Keratinocyte (primary cell): Measurements from ENCODE around the gene ZIC4.

Source experiments
- EZH2 ChIP-seq: IDR thresholded peaks from one replicate; pipeline ENCODE4 v1.6.1; 2012; ENCODE audit warnings: inconsistent platforms, mild to moderate bottlenecking, low read length, moderate library complexity
- TF ChIP-seq, protein P1 (sequence below), 3 experiments: IDR thresholded peaks in 1 of 3; conservative IDR thresholded peaks in 1 of 3; optimal IDR thresholded peaks in 1 of 3; 2 replicates in 2 of 3; 3 replicates in 1 of 3; pipeline versions ENCODE3 to v1.5.1; 2011; ENCODE audit warnings: low read length in 3 of 3, mild to moderate bottlenecking in 3 of 3, moderate library complexity in 2 of 3, control low read depth in 1 of 3, inconsistent platforms in 1 of 3; ENCODE audit not compliant: insufficient read depth in 2 of 3; ENCODE audit errors: extremely low read depth in 1 of 3

DNA sequence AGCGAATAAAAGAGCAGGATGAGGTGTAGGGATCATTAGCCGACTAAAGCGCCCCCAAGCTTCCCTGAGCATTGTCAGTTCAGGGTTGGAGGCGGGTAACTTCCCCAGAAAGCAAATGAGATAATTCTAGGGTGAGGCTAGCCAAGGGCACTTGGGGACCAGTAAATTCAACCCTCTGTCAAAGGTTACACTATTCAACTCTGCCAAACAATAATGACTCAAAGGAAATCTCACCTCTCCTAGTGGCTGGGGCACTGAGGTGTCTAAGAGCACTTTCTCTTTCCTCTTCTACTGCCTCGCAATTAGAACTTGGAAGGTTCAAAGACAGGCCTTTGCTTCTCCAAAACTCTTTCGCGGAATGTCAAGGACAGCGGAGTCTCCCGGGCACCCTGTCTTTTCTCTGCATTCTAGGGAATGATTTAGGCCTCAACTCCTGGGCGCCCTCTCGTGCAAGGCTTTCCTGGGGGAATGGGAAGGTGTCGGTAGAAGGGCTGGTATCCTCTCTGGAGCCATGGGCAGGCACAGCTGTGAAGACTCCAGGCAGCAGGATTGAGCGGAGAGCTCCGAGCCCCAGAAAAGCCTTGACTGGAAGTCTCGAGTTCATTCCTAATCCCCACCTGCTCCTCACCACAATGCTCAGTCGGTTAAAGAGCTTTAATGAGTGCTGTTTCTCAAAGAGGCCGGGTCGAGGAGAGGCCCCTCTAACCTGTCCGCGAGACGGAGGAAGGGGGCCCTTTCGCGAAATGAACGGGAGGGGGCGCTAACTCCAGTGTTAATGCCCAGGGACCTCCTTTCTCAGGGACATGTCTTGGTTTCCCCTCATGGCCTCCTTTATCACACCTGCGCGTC lies 21.9 kb downstream of the ZIC4 start:
- TF ChIP-seq, protein P1, sequence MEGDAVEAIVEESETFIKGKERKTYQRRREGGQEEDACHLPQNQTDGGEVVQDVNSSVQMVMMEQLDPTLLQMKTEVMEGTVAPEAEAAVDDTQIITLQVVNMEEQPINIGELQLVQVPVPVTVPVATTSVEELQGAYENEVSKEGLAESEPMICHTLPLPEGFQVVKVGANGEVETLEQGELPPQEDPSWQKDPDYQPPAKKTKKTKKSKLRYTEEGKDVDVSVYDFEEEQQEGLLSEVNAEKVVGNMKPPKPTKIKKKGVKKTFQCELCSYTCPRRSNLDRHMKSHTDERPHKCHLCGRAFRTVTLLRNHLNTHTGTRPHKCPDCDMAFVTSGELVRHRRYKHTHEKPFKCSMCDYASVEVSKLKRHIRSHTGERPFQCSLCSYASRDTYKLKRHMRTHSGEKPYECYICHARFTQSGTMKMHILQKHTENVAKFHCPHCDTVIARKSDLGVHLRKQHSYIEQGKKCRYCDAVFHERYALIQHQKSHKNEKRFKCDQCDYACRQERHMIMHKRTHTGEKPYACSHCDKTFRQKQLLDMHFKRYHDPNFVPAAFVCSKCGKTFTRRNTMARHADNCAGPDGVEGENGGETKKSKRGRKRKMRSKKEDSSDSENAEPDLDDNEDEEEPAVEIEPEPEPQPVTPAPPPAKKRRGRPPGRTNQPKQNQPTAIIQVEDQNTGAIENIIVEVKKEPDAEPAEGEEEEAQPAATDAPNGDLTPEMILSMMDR (optimal IDR thresholded peaks at IDR 0.05 in 1 of 3, IDR thresholded peaks at IDR 0.05 in 1 of 3, conservative IDR thresholded peaks at IDR 0.05 in 1 of 3; ENCODE audit: extremely low read depth in 1 of 3, insufficient read depth in 2 of 3, low read length in 3 of 3), result no peak
- TF ChIP-seq EZH2, result no peak
